ENCODE data around the gene ZNF175.

DNA sequence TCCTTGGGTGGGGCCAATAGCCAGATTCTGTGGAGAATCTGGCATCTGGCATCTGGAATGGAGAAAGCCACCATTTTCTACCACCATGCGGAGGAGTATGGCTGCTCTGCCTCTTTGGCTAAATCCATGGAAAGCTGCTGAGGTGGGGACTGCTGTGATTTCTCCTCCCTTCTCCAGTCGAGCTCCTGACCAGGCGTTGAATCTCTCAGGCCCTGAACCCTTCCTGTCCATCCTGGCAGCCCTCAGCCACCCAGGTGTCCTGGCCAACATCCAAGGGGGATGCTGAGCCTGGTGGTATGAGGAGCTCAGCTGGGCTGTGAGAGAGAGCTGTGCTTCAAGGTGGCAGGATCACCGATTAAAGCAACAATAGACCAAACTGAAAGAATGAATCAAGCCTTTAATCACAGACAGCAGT, 22.2 kb upstream of the ZNF175 start:
- TF ChIP-seq FOXJ3 (CRISPR knock-in tag; IDR thresholded peaks at IDR 0.05) (no peak), TAF1 (IDR thresholded peaks at IDR 0.05; ENCODE audit: borderline replicate concordance, low read depth, low read length) (no peak), CTCF (IDR thresholded peaks at IDR 0.05) (no peak), EP300 (IDR thresholded peaks at IDR 0.05; ENCODE audit: borderline replicate concordance in 1 of 2, low read depth in 1 of 2, low read length in 1 of 2) (no peak), USF1 (IDR thresholded peaks at IDR 0.05; ENCODE audit: borderline replicate concordance, low read depth) (no peak), RFX5 (IDR thresholded peaks at IDR 0.05; ENCODE audit: low read length) (no peak), YY1 (IDR thresholded peaks at IDR 0.05; ENCODE audit: low read depth) (no peak), POLR2AphosphoS5 (IDR thresholded peaks at IDR 0.05; ENCODE audit: low read depth, low read length) (no peak), GABPA (IDR thresholded peaks at IDR 0.05; ENCODE audit: low read depth) (no peak), JUND (IDR thresholded peaks at IDR 0.05) (no peak), ELF1 (IDR thresholded peaks at IDR 0.05) (no peak)

Data from SK-N-SH (cell line).